Natural killer cell (primary cell): ENCODE results near the gene SLC19A1. TPM values are rescaled to one million over a fixed set of nuclear protein-coding genes. Genes with fewer than 3 reads are reported as not detected.

Experiments used
- ATAC-seq, 3 donors: fragments of 150-1000 bp in 2 of 3; fragments of 200-7000 bp in 1 of 3; cut with Tn5 transposase; 1 replicate in 1 of 3; 2 replicates in 2 of 3; pipeline ENCODE4 v1.10.0; 2021; ENCODE audit warnings: mild to moderate bottlenecking in 2 of 3, moderate library complexity in 2 of 3
- DNase-seq, 2 donors: peaks; one replicate each; pipeline versions ENCODE4 v3.0.0 to v3.0.0-alpha.2; 2013 to 2021; ENCODE audit warnings: mixed read lengths in 1 of 2
- H3K27ac ChIP-seq: one replicate; pipeline ENCODE4 v1.5.1; 2013; ENCODE audit warnings: mild to moderate bottlenecking, low read length
- H3K27me3 ChIP-seq: one replicate; pipeline ENCODE4 v1.6.1; 2013; ENCODE audit warnings: low read length; ENCODE audit not compliant: control insufficient read depth, insufficient read depth
- H3K36me3 ChIP-seq: one replicate; pipeline ENCODE4 v1.6.1; 2013; ENCODE audit warnings: low read length; ENCODE audit not compliant: control insufficient read depth, insufficient read depth
- H3K4me1 ChIP-seq: one replicate; pipeline ENCODE4 v1.6.1; 2013; ENCODE audit warnings: low read length; ENCODE audit not compliant: control insufficient read depth, insufficient read depth
- H3K4me3 ChIP-seq: one replicate; pipeline ENCODE4 v1.5.1; 2013; ENCODE audit warnings: low read length
- H3K9me3 ChIP-seq: one replicate; pipeline ENCODE4 v1.6.1; 2013; ENCODE audit warnings: low read length; ENCODE audit not compliant: control insufficient read depth, insufficient read depth
- H3K27ac Mint-ChIP-seq, 2 donors: one replicate each; pipeline ENCODE4 v1.8.0; 2022; ENCODE audit warnings: mild to moderate bottlenecking in 2 of 2, mixed read lengths in 2 of 2, moderate library complexity in 1 of 2
- H3K27me3 Mint-ChIP-seq, 2 donors: one replicate each; pipeline ENCODE4 v1.8.0; 2022; ENCODE audit warnings: low read depth in 2 of 2, mixed read lengths in 2 of 2
- H3K36me3 Mint-ChIP-seq: one replicate; pipeline ENCODE4 v1.8.0; 2022; ENCODE audit warnings: mixed read lengths
- H3K4me1 Mint-ChIP-seq, 2 donors: one replicate each; pipeline ENCODE4 v1.8.0; 2022; ENCODE audit warnings: mixed read lengths in 2 of 2
- H3K4me3 Mint-ChIP-seq: one replicate; pipeline ENCODE4 v1.8.0; 2022; ENCODE audit warnings: mild to moderate bottlenecking, moderate library complexity, mixed read lengths
- H3K9me3 Mint-ChIP-seq, 2 donors: one replicate each; pipeline ENCODE4 v1.8.0; 2022; ENCODE audit warnings: mixed read lengths in 2 of 2
- CTCF ChIP-seq: fragments of 200-600 bp; IDR thresholded peaks from one replicate; pipeline ENCODE4 v1.8.0; 2022; ENCODE audit warnings: antibody characterized with exemption
- WGBS: methylation state at CpG from one replicate; pipeline ENCODE4 v1.1.7; 2013; ENCODE audit warnings: missing lambda C conversion rate; ENCODE audit not compliant: insufficient coverage; 5-methylcytosine and 5-hydroxymethylcytosine counted together
- intact Hi-C: fragments of 100-400 bp; cut with micrococcal nuclease; formaldehyde crosslinking; loops from one replicate; pipeline ENCODE4 v1.14.2; 2022
- total RNA-seq, 4 donors: library from RNA; stranded (reverse); fragments of 120-200 nt in 1 of 4; gene quantifications; one replicate each; pipeline versions ENCODE4 v1.2.3 to v1.2.4, GENCODE V29; 2013 to 2022

Gene SLC19A1
- total RNA-seq, 3 donors from 2014 or later (not counting 1 experiment from before 2014, with no cell fraction given), result 2.5 to 9.0 (median 4.9) TPM

GRCh38 chr21:45530423-45531113, 11.7 kb downstream of the SLC19A1 start:
- TF ChIP-seq CTCF, result no peak
- H3K4me1 ChIP-seq, result peaks cover 22% of the 10 kb centered on the region
- WGBS, result 98% methylated on average over 49 of the region's 50 CpGs
- DNase-seq (no peak), ATAC-seq (no peak)
- no peaks in the 10 kb centered on the region for H3K9me3 Mint-ChIP-seq
- no peaks in the 10 kb centered on the region for H3K36me3 Mint-ChIP-seq
- H3K4me1 Mint-ChIP-seq, result peaks cover 0 to 6% of the 10 kb centered on the region in 2 donors
- no peaks in the 10 kb centered on the region for H3K9me3 ChIP-seq
- no peak overlapping the region for H3K4me3 ChIP-seq
- H3K27ac Mint-ChIP-seq, result no peak overlapping the region
- intact Hi-C loops, result no loop called here
- H3K36me3 ChIP-seq, result peaks cover 4% of the 10 kb centered on the region
- H3K27ac ChIP-seq, result no peak overlapping the region
- no peaks in the 10 kb centered on the region for H3K27me3 Mint-ChIP-seq
- no peak overlapping the region for H3K4me3 Mint-ChIP-seq
- no peaks in the 10 kb centered on the region for H3K27me3 ChIP-seq

GRCh38 chr21:45529785-45530422, 12.3 kb downstream of the SLC19A1 start:
- 96% methylated on average over 11 of the region's 11 CpGs for WGBS
- H3K36me3 ChIP-seq, result peaks cover 4% of the 10 kb centered on the region
- H3K4me1 ChIP-seq, result peaks cover 16% of the 10 kb centered on the region
- Mint-ChIP-seq H3K9me3 (no peaks in the 10 kb centered on the region), H3K27ac (no peak overlapping the region), H3K27me3 (no peaks in the 10 kb centered on the region), H3K36me3 (no peaks in the 10 kb centered on the region), H3K4me3 (no peak overlapping the region), H3K4me1 (peaks cover 0 to 6% of the 10 kb centered on the region in 2 donors)
- no peak overlapping the region for H3K27ac ChIP-seq
- no peaks in the 10 kb centered on the region for H3K27me3 ChIP-seq
- H3K4me3 ChIP-seq, result no peak overlapping the region
- H3K9me3 ChIP-seq, result no peaks in the 10 kb centered on the region
- no peak for ATAC-seq
- DNase-seq, result no peak
- intact Hi-C loops, result no loop called here
- TF ChIP-seq CTCF, result no peak

- ATAC-seq (peak in 1 of 3 donors; percentile 31), DNase-seq (no peak)
- H3K36me3 Mint-ChIP-seq, result no peaks in the 10 kb centered on the region
- H3K4me1 ChIP-seq, result peaks cover 13% of the 10 kb centered on the region
- peaks cover 0 to 6% of the 10 kb centered on the region in 2 donors for H3K4me1 Mint-ChIP-seq
- no peak for TF ChIP-seq CTCF
- no peak overlapping the region for H3K4me3 ChIP-seq
- no peaks in the 10 kb centered on the region for H3K9me3 Mint-ChIP-seq
- intact Hi-C loops, result no loop called here
- H3K36me3 ChIP-seq, result peaks cover 4% of the 10 kb centered on the region
- WGBS, result 93% methylated on average over 20 of the region's 20 CpGs
- H3K9me3 ChIP-seq, result no peaks in the 10 kb centered on the region
- H3K27me3 Mint-ChIP-seq, result no peaks in the 10 kb centered on the region
- no peak overlapping the region for H3K27ac Mint-ChIP-seq
- H3K27me3 ChIP-seq, result no peaks in the 10 kb centered on the region
- no peak overlapping the region for H3K27ac ChIP-seq
- no peak overlapping the region for H3K4me3 Mint-ChIP-seq
These were observed 13.1 kb downstream of the SLC19A1 start for GRCh38 chr21:45528981-45529784.
